RWPE1 (cell line): ENCODE measurements around the gene SLC2A13.

Experiments
- CTCF ChIA-PET: fragments of 350-600 bp; sonication (Branson Sonifier 250); formaldehyde crosslinking; extraction: SDS; loops from one replicate; lab custom pipeline; 2021; lab: Yijun Ruan, JAX
- POLR2A ChIA-PET: fragments of 400-600 bp; formaldehyde crosslinking; extraction: SDS; loops from one replicate; lab custom pipeline; 2020; ENCODE audit warnings: antibody characterized with exemption; ENCODE audit not compliant: low non-redundant PET; lab: Yijun Ruan, JAX
- DNase-seq: peaks from one replicate; pipeline ENCODE4 v3.0.0; 2012; ENCODE audit warnings: low spot score
- H3K27ac ChIP-seq: fragments of 450-650 bp; 2 replicates; pipeline ENCODE4 v1.5.1; 2017
- CTCF ChIP-seq: fragments of 450-650 bp; conservative IDR thresholded peaks from 2 replicates; pipeline ENCODE4 v1.5.1; 2017; ENCODE audit warnings: low read depth, mild to moderate bottlenecking

SLC2A13 gene

GRCh38 chr12:39972119-39972518, 133.8 kb downstream of the SLC2A13 start:
- TF ChIP-seq CTCF: no peak
- POLR2A ChIA-PET: no interaction called here
- no peak for DNase-seq

GRCh38 chr12:39971348-39971747, 134.5 kb downstream of the SLC2A13 start:
- TF ChIP-seq CTCF: no peak
- no peak overlapping the region for H3K27ac ChIP-seq
- ChIA-PET CTCF (no interaction called here), POLR2A (no interaction called here)
- no peak for DNase-seq

More at GRCh38 chr12:39972119-39972518, 133.8 kb downstream of the SLC2A13 start:
- CTCF ChIA-PET: no interaction called here
- H3K27ac ChIP-seq: no peak overlapping the region

- ChIA-PET POLR2A (no interaction called here), CTCF (no interaction called here)
- no peak for TF ChIP-seq CTCF
- H3K27ac ChIP-seq: no peak overlapping the region
- DNase-seq: no peak
These were observed 139.2 kb downstream of the SLC2A13 start for GRCh38 chr12:39966721-39967120.

- H3K27ac ChIP-seq: no peak overlapping the region
- ChIA-PET POLR2A (no interaction called here), CTCF (no interaction called here)
- DNase-seq: no peak
- no peak for TF ChIP-seq CTCF
These were observed 139.6 kb downstream of the SLC2A13 start for GRCh38 chr12:39966256-39966655.

GRCh38 chr12:39959467-39959866, 146.4 kb downstream of the SLC2A13 start:
- ChIA-PET POLR2A (no interaction called here), CTCF (no interaction called here)
- no peak overlapping the region for H3K27ac ChIP-seq
- no peak for TF ChIP-seq CTCF
- DNase-seq: no peak

- TF ChIP-seq CTCF: no peak
- POLR2A ChIA-PET: no interaction called here
- no peak overlapping the region for H3K27ac ChIP-seq
- CTCF ChIA-PET: no interaction called here
- DNase-seq: no peak
These were observed 146.8 kb downstream of the SLC2A13 start for GRCh38 chr12:39959031-39959430.

GRCh38 chr12:39958377-39958776, 147.5 kb downstream of the SLC2A13 start:
- no peak overlapping the region for H3K27ac ChIP-seq
- no peak for TF ChIP-seq CTCF
- CTCF ChIA-PET: interaction anchor here (0.6 kb wide), 1 partner anchor 11 kb away, joined by 8 read pairs; no protein-coding TSS in a partner anchor
- POLR2A ChIA-PET: no interaction called here
- DNase-seq: no peak
